ENCODE data around the gene KLF15.

GRCh38 chr3:126319701-126320295 is 37.4 kb downstream of the KLF15 start:
- TF ChIP-seq CTCF (IDR thresholded peaks at IDR 0.05) (no peak), POLR2A (IDR thresholded peaks at IDR 0.05) (no peak)

Data from thyroid gland (tissue), 4 donors.